ENCODE results near the gene TMEM151A. TPM values are rescaled to one million over a fixed set of nuclear protein-coding genes. Genes with fewer than 3 reads are reported as not detected.

TMEM151A gene
- total and polyA plus RNA-seq, 9 donors, result 0.15 to 10.8 (median 0.24) TPM; not detected in 4

- H3K36me3 ChIP-seq, result no peaks in the 10 kb centered on the region
- DNase-seq, result peak in 2 of 5 donors; percentile 58 to 59
- no peak overlapping the region for H3K27ac ChIP-seq
Observed at GRCh38 chr11:66265531-66266377, 25.9 kb upstream of the TMEM151A start.

GRCh38 chr11:66266378-66267038 is 25.2 kb upstream of the TMEM151A start:
- 67 to 73% (median 73%) methylated on average over 20 of the region's 20 CpGs for WGBS, 3 donors
- Histone ChIP-seq H3K4me3 (peak overlapping the region; percentile 73), H3K9me3 (no peaks in the 10 kb centered on the region), H3K27ac (peak overlapping the region; percentile 78 to 93), H3K27me3 (no peaks in the 10 kb centered on the region), H3K4me1 (ENCODE audit: insufficient read depth) (peaks cover 3% of the 10 kb centered on the region), H3K36me3 (no peaks in the 10 kb centered on the region)
- DNase-seq, result peak in 2 of 5 donors; percentile 61 to 65
- TF ChIP-seq POLR2A (IDR thresholded peaks at IDR 0.05) (no peak), EP300 (IDR thresholded peaks at IDR 0.05) (no peak)
- TF ChIP-seq, protein P1, sequence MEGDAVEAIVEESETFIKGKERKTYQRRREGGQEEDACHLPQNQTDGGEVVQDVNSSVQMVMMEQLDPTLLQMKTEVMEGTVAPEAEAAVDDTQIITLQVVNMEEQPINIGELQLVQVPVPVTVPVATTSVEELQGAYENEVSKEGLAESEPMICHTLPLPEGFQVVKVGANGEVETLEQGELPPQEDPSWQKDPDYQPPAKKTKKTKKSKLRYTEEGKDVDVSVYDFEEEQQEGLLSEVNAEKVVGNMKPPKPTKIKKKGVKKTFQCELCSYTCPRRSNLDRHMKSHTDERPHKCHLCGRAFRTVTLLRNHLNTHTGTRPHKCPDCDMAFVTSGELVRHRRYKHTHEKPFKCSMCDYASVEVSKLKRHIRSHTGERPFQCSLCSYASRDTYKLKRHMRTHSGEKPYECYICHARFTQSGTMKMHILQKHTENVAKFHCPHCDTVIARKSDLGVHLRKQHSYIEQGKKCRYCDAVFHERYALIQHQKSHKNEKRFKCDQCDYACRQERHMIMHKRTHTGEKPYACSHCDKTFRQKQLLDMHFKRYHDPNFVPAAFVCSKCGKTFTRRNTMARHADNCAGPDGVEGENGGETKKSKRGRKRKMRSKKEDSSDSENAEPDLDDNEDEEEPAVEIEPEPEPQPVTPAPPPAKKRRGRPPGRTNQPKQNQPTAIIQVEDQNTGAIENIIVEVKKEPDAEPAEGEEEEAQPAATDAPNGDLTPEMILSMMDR (IDR thresholded peaks at IDR 0.05), result peak in 1 of 3 donors; percentile 5
- intact Hi-C loops (cut with DNase I), result no loop called here

More at GRCh38 chr11:66265531-66266377, 25.9 kb upstream of the TMEM151A start:
- H3K9me3 ChIP-seq, result no peaks in the 10 kb centered on the region
- WGBS, 3 donors, result 85 to 91% (median 90%) methylated on average over 26 of the region's 26 CpGs
- TF ChIP-seq EP300 (IDR thresholded peaks at IDR 0.05) (no peak), POLR2A (IDR thresholded peaks at IDR 0.05) (no peak)
- TF ChIP-seq, protein P1 (IDR thresholded peaks at IDR 0.05), result no peak
- no peaks in the 10 kb centered on the region for H3K27me3 ChIP-seq
- peaks cover 3% of the 10 kb centered on the region for H3K4me1 ChIP-seq (ENCODE audit: insufficient read depth)
- no peak overlapping the region for H3K4me3 ChIP-seq
- intact Hi-C loops (cut with DNase I), result no loop called here

DNA sequence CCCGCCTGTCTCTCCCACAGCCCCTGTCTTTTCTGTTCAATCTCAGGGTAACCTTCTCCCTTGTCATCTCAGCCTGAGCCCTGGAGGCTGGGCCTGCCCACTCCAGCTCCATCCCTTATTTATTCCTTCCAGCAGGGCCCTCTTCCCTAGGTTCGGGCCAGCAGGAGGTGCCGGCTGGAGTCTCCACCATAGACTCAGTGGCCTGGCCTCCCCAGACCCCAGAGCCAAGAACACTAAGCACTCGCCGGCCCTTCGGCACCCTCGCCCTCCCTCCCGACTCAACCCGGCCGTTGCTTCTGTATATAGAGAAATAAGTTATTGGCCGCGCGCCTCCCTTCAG is 24.7 kb upstream of the TMEM151A start:
- no peaks in the 10 kb centered on the region for H3K9me3 ChIP-seq
- TF ChIP-seq POLR2A (IDR thresholded peaks at IDR 0.05), result no peak
- TF ChIP-seq, protein P1 (IDR thresholded peaks at IDR 0.05), result no peak
- no peak for TF ChIP-seq EP300 (IDR thresholded peaks at IDR 0.05)
- H3K27me3 ChIP-seq, result no peaks in the 10 kb centered on the region
- no peak for DNase-seq
- 8 to 11% (median 8%) methylated on average over 12 to 13 of the region's 13 CpGs for WGBS, 3 donors
- peak overlapping the region; percentile 73 for H3K4me3 ChIP-seq
- no peaks in the 10 kb centered on the region for H3K36me3 ChIP-seq
- intact Hi-C loops (cut with DNase I), result no loop called here
- H3K4me1 ChIP-seq (ENCODE audit: insufficient read depth), result peaks cover 3% of the 10 kb centered on the region
- peak overlapping the region; percentile 78 to 93 for H3K27ac ChIP-seq

DNA sequence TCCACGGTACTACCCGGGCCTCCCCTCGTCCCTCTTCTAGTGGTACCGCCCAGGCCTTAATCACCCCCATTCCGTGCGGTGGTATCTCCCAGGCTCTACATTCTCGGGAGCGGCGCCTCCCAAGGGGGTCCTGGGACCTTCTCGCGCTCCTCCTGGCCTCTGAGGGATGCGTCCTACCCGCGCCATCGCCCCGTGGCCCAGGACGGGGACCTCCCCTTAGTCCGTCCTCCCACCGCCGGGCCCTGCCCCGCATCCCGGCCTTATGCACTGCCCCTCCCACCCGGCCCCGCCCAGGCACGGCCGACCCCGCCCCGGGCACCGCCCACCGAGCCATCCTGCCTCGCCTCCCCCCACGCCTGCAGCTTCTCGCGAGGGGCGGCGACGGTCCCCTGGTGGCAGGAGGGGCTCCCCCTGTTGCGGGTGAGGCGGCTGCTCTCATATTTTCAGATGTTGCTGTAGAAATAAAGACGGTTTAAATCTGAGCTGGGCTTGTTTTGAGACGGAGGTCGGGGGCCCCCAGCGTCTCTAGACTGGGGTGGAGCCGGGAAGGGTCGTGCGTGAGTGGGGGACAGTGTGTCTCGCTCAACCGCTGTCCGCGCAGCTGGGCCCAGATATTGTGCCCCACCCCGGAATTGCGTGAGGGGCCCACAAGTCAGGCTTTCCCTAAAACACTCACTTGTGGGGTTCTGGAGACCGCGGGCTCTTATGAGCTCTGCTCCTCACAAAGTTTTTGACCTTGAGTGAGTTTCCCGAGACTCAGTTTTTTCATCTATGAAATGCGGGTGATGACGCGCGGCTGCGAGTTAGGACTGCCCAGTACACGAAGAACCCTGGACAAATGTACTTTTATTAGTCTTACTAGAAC is 24.1 kb upstream of the TMEM151A start:
- Histone ChIP-seq H3K9me3 (no peaks in the 10 kb centered on the region), H3K36me3 (no peaks in the 10 kb centered on the region), H3K27ac (peak overlapping the region; percentile 78 to 93), H3K4me1 (ENCODE audit: insufficient read depth) (peaks cover 3% of the 10 kb centered on the region), H3K27me3 (no peaks in the 10 kb centered on the region), H3K4me3 (peak overlapping the region; percentile 73)
- intact Hi-C loops (cut with DNase I), result no loop called here
- peak; percentile 90 to 94 (median 91) for DNase-seq
- 1% methylated on average over 47 to 61 of the region's 61 CpGs for WGBS, 3 donors
- peak; percentile 75 for TF ChIP-seq POLR2A (IDR thresholded peaks at IDR 0.05)
- TF ChIP-seq, protein P1 (IDR thresholded peaks at IDR 0.05), result peak in 2 of 3 donors; percentile 23 to 44
- TF ChIP-seq EP300 (IDR thresholded peaks at IDR 0.05), result no peak

Data from ovary (tissue), 9 donors.